Activated T-cell treated with anti-CD3 and anti-CD28 coated beads for 24 hours (primary cell): ENCODE measurements around the gene FERMT1.
"Not testable (repeated sequence)": the region's sequence is repeated elsewhere in the genome, so short reads cannot be mapped to it uniquely, and the experiment has no call there.

Experiments used
- DNase-seq: peaks from one replicate; pipeline ENCODE4 v3.0.0-alpha.2; 2020; ENCODE audit warnings: low read depth

Gene FERMT1

GRCh38 chr20:6039766-6040165, 83.1 kb downstream of the FERMT1 start:
- DNase-seq: no peak

- no peak for DNase-seq
Measured at GRCh38 chr20:6038256-6038655, 84.6 kb downstream of the FERMT1 start.

GRCh38 chr20:6037082-6037481, 85.7 kb downstream of the FERMT1 start:
- no peak for DNase-seq

GRCh38 chr20:6036213-6036612, 86.6 kb downstream of the FERMT1 start:
- no peak for DNase-seq

- DNase-seq: no peak
Measured at GRCh38 chr20:6034134-6034969, 88.5 kb downstream of the FERMT1 start.

- not testable (repeated sequence) for DNase-seq
Measured at GRCh38 chr20:6032907-6033306, 89.9 kb downstream of the FERMT1 start.

GRCh38 chr20:6030453-6031080, 92.3 kb downstream of the FERMT1 start:
- DNase-seq: no peak

- DNase-seq: no peak
Measured at GRCh38 chr20:6029538-6029937, 93.3 kb downstream of the FERMT1 start.

GRCh38 chr20:6028818-6029217, 94.0 kb downstream of the FERMT1 start:
- no peak for DNase-seq

GRCh38 chr20:6026051-6026450, 96.8 kb downstream of the FERMT1 start:
- no peak for DNase-seq
